Neural crest cell (in vitro differentiated cells): Measurements from ENCODE around the gene AGAP3. TPM values are rescaled to one million over a fixed set of nuclear protein-coding genes. Genes with fewer than 3 reads are reported as not detected.

Experiments
- DNase-seq: peaks from one replicate; pipeline ENCODE4 v3.0.0; 2021; ENCODE audit warnings: low read depth, mixed read lengths, low spot score
- H3K27ac Mint-ChIP-seq: one replicate; pipeline ENCODE4 v1.8.0; 2021; ENCODE audit warnings: mild to moderate bottlenecking, mixed read lengths; ENCODE audit not compliant: unreplicated experiment
- H3K27me3 Mint-ChIP-seq: 2 replicates; pipeline ENCODE4 v1.8.0; 2021; ENCODE audit warnings: low read depth, mild to moderate bottlenecking, mixed read lengths
- H3K36me3 Mint-ChIP-seq: 2 replicates; pipeline ENCODE4 v1.8.0; 2021; ENCODE audit warnings: low read depth, mild to moderate bottlenecking, mixed read lengths
- H3K4me1 Mint-ChIP-seq: 2 replicates; pipeline ENCODE4 v1.8.0; 2021; ENCODE audit warnings: mixed read lengths
- H3K4me3 Mint-ChIP-seq: one replicate; pipeline ENCODE4 v1.8.0; 2021; ENCODE audit warnings: mild to moderate bottlenecking, mixed read lengths
- H3K9me3 Mint-ChIP-seq: 2 replicates; pipeline ENCODE4 v1.8.0; 2021; ENCODE audit warnings: mixed read lengths
- total RNA-seq: library from RNA; stranded (reverse); gene quantifications from 2 replicates; pipeline ENCODE4 v1.2.1, GENCODE V29; 2021
- TF ChIP-seq, protein P1 (sequence below): fragments of 200-600 bp; sonication (generic); conservative IDR thresholded peaks from 2 replicates; pipeline ENCODE4 v1.5.0; 2021; ENCODE audit warnings: antibody characterized with exemption, mild to moderate bottlenecking

The AGAP3 gene
- total RNA-seq, 1 donor from 2014 or later, result 139 TPM

GRCh38 chr7:151138153-151138851 is 52.0 kb downstream of the AGAP3 start:
- H3K27me3 Mint-ChIP-seq, result no peaks in the 10 kb centered on the region
- H3K9me3 Mint-ChIP-seq, result no peaks in the 10 kb centered on the region
- TF ChIP-seq, protein P1, sequence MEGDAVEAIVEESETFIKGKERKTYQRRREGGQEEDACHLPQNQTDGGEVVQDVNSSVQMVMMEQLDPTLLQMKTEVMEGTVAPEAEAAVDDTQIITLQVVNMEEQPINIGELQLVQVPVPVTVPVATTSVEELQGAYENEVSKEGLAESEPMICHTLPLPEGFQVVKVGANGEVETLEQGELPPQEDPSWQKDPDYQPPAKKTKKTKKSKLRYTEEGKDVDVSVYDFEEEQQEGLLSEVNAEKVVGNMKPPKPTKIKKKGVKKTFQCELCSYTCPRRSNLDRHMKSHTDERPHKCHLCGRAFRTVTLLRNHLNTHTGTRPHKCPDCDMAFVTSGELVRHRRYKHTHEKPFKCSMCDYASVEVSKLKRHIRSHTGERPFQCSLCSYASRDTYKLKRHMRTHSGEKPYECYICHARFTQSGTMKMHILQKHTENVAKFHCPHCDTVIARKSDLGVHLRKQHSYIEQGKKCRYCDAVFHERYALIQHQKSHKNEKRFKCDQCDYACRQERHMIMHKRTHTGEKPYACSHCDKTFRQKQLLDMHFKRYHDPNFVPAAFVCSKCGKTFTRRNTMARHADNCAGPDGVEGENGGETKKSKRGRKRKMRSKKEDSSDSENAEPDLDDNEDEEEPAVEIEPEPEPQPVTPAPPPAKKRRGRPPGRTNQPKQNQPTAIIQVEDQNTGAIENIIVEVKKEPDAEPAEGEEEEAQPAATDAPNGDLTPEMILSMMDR, result no peak
- no peak overlapping the region for H3K4me3 Mint-ChIP-seq
- H3K36me3 Mint-ChIP-seq, result peaks cover 6% of the 10 kb centered on the region
- DNase-seq, result no peak
- peaks cover 39% of the 10 kb centered on the region for H3K4me1 Mint-ChIP-seq
- H3K27ac Mint-ChIP-seq, result no peak overlapping the region

DNA sequence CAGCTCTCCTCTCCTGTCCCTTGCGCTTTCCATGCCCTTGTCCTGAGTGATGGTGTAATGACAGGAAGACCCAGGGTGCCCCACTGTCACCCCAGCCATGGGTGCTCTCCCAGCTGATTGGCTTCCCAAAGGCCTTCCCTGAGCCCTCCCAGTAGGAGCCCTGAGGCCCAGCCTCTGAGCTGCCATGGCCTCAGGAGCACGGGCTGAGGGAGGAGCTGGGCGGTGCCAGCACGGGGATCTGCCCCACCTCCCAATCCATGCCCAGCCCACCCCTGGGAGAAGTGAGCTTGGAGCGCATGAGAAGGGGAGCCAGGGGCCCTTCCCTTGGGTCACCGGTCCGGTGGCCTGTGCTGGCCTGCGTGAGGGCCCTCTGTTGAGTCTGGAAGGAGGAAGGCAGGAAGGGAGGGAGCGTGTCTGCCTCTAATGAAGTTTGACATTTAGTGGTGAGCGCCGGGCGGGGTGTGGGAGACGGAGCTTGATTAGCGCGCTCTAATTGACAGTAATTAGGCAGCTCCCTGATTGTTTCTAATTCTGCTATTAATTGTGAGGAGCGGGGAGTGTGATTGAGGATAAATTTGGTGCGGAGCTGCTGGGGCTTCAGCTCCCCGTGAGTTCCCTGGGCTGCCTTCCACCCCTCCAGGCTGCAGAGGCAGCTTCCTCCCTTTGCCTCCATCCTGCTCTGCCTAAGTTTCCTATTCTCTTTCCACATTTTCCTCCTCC is 53.0 kb downstream of the AGAP3 start:
- no peaks in the 10 kb centered on the region for H3K9me3 Mint-ChIP-seq
- no peaks in the 10 kb centered on the region for H3K27me3 Mint-ChIP-seq
- H3K4me3 Mint-ChIP-seq, result peak overlapping the region; percentile 1
- no peak overlapping the region for H3K27ac Mint-ChIP-seq
- TF ChIP-seq, protein P1, result no peak
- no peak for DNase-seq
- H3K4me1 Mint-ChIP-seq, result peaks cover 44% of the 10 kb centered on the region
- peaks cover 10% of the 10 kb centered on the region for H3K36me3 Mint-ChIP-seq

DNA sequence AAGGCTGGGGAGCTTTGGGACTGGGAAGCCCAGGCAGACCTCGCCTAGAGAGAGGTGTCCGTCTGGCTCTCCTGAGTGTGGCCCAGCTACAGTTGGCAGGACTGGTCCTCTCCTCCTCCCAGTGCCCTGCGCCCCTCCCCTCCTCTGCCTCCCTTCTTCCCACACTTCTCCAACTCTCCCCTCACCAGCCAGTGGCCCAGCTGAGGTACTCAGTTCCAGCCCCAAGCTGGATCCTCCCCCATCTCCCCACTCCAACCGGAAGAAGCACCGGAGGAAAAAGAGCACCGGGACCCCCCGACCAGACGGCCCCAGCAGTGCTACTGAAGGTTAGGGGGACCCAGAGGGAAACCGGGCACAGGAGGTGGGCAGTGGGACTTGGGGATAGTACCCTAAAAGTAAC is 53.5 kb downstream of the AGAP3 start:
- DNase-seq, result no peak
- Mint-ChIP-seq H3K27me3 (no peaks in the 10 kb centered on the region), H3K36me3 (peaks cover 13% of the 10 kb centered on the region), H3K27ac (no peak overlapping the region), H3K9me3 (no peaks in the 10 kb centered on the region), H3K4me1 (peaks cover 47% of the 10 kb centered on the region), H3K4me3 (no peak overlapping the region)
- TF ChIP-seq, protein P1, result no peak

DNA sequence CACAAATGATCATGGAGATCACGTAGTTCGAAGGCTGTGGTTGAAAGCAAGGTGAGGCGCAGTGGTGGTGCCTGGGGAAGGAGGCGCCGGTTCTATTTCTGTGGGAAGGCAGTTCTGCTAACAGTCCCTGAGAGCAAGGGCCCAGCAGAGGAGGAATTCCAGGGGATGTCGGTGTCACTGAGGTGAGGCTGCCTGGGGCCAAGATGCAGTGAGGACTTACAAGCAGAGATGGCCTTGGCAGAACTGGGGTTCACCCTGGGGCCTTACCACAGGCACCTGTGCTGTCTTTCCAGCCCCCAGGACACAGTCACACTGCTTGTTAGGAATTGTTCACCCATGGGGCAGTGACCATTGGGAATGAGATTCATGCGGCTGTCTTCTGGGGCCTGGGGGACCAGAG is 54.6 kb downstream of the AGAP3 start:
- Mint-ChIP-seq H3K9me3 (no peaks in the 10 kb centered on the region), H3K4me3 (peak overlapping the region; percentile 11), H3K27me3 (no peaks in the 10 kb centered on the region), H3K36me3 (peaks cover 10% of the 10 kb centered on the region), H3K27ac (no peak overlapping the region), H3K4me1 (peaks cover 47% of the 10 kb centered on the region)
- TF ChIP-seq, protein P1, result no peak
- DNase-seq, result no peak

GRCh38 chr7:151141311-151141854 is 55.1 kb downstream of the AGAP3 start:
- TF ChIP-seq, protein P1, result no peak
- Mint-ChIP-seq H3K9me3 (no peaks in the 10 kb centered on the region), H3K4me3 (peak overlapping the region; percentile 38), H3K4me1 (peaks cover 47% of the 10 kb centered on the region), H3K27me3 (no peaks in the 10 kb centered on the region), H3K27ac (peak overlapping the region; percentile 67), H3K36me3 (peaks cover 7% of the 10 kb centered on the region)
- DNase-seq, result no peak
